ENCODE measurements around the gene MAP3K21.

Gene MAP3K21

DNA sequence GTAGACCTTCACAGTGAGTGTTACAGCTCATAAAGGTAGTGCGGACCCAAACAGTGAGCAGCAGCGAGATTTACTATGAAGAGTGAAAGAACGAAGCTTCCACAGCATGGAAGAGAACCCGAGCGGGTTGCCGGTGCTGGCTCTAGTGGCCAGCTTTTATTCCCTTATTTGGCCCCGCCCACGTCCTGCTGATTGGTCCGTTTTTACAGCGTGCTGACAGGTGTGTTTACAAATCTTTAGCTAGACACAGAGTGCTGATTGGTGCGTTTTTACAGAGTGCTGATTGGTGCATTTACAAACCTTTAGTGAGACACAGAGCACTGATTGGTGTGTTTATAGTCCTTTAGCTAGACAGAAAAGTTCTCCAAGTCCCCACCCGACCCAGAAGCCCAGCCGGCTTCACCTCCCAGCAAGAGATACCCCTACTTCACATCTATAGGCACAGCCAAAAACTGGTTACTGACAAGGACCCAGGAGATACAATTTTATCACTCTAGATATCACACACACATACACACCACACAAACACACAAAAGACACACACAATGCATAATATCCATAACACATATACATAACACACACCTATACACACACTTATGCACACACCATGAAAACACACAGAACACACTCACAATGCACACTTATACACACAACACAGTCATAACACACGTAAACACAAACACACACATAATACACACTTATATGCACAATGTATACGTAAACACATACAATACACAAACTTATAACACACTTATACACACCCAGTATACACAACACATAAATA lies 68.5 kb downstream of the MAP3K21 start:
- no peak for ATAC-seq
- TF ChIP-seq BACH2 (CRISPR knock-in tag; IDR thresholded peaks at IDR 0.05; ENCODE audit: borderline replicate concordance): no peak
- TF ChIP-seq SNAI2 (CRISPR knock-in tag; IDR thresholded peaks at IDR 0.05): no peak
- TF ChIP-seq ISL1 (CRISPR knock-in tag; IDR thresholded peaks at IDR 0.05): no peak
- TF ChIP-seq ZNF8 (CRISPR knock-in tag; IDR thresholded peaks at IDR 0.05): no peak
- TF ChIP-seq RARB (CRISPR knock-in tag; IDR thresholded peaks at IDR 0.05): no peak
- TF ChIP-seq, protein P1, sequence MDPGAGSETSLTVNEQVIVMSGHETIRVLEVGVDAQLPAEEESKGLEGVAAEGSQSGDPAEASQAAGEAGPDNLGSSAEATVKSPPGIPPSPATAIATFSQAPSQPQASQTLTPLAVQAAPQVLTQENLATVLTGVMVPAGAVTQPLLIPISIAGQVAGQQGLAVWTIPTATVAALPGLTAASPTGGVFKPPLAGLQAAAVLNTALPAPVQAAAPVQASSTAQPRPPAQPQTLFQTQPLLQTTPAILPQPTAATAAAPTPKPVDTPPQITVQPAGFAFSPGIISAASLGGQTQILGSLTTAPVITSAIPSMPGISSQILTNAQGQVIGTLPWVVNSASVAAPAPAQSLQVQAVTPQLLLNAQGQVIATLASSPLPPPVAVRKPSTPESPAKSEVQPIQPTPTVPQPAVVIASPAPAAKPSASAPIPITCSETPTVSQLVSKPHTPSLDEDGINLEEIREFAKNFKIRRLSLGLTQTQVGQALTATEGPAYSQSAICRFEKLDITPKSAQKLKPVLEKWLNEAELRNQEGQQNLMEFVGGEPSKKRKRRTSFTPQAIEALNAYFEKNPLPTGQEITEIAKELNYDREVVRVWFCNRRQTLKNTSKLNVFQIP (CRISPR knock-in tag; IDR thresholded peaks at IDR 0.05; ENCODE audit: borderline replicate concordance, low read depth): no peak
- TF ChIP-seq OSR1 (CRISPR knock-in tag; IDR thresholded peaks at IDR 0.05): no peak

DNA sequence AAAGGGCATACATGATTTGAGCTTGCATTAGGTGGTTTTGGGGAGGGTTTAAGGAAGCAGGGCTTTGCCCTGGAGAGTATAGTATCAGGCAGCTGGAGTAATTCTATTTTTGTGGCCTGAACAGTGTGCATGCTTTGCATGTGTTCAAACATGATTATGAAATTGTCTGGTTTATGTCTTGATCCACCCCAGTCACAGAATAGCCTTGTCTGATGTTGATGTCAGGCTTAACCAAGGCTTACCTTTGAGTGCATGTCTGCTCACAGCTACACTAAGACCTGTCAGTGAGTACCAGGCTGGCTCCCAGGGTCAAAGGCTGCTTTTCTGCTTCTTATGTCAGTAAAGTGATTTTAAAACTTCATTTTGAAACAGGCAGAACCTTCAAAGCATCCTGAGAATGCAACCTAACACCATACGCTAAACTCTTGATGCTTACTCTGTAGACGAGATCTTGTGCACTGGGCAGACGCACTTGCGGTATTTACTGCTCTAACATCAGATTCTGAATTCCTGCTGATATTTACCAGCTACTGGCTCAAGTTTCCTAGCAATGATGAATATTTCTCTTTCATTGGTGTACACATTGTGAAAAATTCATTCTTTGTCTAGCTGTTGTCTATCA lies 78.9 kb downstream of the MAP3K21 start:
- TF ChIP-seq, protein P2, sequence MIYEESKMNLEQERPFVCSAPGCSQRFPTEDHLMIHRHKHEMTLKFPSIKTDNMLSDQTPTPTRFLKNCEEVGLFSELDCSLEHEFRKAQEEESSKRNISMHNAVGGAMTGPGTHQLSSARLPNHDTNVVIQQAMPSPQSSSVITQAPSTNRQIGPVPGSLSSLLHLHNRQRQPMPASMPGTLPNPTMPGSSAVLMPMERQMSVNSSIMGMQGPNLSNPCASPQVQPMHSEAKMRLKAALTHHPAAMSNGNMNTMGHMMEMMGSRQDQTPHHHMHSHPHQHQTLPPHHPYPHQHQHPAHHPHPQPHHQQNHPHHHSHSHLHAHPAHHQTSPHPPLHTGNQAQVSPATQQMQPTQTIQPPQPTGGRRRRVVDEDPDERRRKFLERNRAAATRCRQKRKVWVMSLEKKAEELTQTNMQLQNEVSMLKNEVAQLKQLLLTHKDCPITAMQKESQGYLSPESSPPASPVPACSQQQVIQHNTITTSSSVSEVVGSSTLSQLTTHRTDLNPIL (CRISPR knock-in tag; IDR thresholded peaks at IDR 0.05; ENCODE audit: low read depth): no peak
- TF ChIP-seq, protein P3, sequence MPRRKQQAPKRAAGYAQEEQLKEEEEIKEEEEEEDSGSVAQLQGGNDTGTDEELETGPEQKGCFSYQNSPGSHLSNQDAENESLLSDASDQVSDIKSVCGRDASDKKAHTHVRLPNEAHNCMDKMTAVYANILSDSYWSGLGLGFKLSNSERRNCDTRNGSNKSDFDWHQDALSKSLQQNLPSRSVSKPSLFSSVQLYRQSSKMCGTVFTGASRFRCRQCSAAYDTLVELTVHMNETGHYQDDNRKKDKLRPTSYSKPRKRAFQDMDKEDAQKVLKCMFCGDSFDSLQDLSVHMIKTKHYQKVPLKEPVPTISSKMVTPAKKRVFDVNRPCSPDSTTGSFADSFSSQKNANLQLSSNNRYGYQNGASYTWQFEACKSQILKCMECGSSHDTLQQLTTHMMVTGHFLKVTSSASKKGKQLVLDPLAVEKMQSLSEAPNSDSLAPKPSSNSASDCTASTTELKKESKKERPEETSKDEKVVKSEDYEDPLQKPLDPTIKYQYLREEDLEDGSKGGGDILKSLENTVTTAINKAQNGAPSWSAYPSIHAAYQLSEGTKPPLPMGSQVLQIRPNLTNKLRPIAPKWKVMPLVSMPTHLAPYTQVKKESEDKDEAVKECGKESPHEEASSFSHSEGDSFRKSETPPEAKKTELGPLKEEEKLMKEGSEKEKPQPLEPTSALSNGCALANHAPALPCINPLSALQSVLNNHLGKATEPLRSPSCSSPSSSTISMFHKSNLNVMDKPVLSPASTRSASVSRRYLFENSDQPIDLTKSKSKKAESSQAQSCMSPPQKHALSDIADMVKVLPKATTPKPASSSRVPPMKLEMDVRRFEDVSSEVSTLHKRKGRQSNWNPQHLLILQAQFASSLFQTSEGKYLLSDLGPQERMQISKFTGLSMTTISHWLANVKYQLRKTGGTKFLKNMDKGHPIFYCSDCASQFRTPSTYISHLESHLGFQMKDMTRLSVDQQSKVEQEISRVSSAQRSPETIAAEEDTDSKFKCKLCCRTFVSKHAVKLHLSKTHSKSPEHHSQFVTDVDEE (CRISPR knock-in tag; IDR thresholded peaks at IDR 0.05): no peak
- TF ChIP-seq, protein P4, sequence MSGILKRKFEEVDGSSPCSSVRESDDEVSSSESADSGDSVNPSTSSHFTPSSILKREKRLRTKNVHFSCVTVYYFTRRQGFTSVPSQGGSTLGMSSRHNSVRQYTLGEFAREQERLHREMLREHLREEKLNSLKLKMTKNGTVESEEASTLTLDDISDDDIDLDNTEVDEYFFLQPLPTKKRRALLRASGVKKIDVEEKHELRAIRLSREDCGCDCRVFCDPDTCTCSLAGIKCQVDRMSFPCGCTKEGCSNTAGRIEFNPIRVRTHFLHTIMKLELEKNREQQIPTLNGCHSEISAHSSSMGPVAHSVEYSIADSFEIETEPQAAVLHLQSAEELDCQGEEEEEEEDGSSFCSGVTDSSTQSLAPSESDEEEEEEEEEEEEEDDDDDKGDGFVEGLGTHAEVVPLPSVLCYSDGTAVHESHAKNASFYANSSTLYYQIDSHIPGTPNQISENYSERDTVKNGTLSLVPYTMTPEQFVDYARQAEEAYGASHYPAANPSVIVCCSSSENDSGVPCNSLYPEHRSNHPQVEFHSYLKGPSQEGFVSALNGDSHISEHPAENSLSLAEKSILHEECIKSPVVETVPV (CRISPR knock-in tag; IDR thresholded peaks at IDR 0.05): no peak
- TF ChIP-seq ESRRG (CRISPR knock-in tag; IDR thresholded peaks at IDR 0.05): no peak
- no peak for ATAC-seq

DNA sequence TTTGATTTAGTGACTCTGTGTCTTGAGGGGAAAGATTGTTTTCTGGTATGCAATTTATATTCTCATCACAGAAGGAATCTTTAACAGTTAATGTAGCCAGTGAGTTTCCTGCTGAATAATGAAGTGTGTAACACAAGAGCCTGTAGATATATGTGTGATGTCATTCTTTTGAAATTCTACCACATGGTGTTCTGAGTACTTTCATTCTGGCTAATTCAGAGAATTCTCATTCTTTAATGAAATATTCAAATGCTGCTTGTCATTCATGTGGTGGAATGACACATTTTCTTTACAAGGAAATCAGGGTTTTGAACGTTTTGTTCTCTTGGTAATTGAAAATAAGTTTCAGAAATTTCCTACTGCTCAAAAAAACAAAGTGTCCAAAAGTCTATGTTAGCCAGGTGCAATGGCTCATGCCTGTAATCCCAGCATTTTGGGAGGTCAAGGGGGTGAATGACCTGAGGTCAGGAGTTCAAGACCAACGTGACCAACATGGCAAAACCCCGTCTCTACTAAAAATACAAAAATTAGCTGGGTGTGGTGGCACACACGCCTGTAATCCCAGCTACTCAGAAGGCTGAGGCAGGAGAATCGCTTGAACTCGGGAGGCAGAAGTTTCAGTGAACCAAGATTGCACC lies 79.6 kb downstream of the MAP3K21 start:
- no peak for ATAC-seq
- no peak for TF ChIP-seq ZFP3 (CRISPR knock-in tag; IDR thresholded peaks at IDR 0.05)
- TF ChIP-seq, protein P3 (CRISPR knock-in tag; IDR thresholded peaks at IDR 0.05): no peak
- TF ChIP-seq GLIS3 (CRISPR knock-in tag; IDR thresholded peaks at IDR 0.05): no peak
- no peak for TF ChIP-seq ZNF565 (CRISPR knock-in tag; conservative IDR thresholded peaks at IDR 0.05; ENCODE audit: low read depth)
- no peak for TF ChIP-seq ZNF8 (CRISPR knock-in tag; IDR thresholded peaks at IDR 0.05)
- no peak for TF ChIP-seq ARNTL (CRISPR knock-in tag; IDR thresholded peaks at IDR 0.05; ENCODE audit: borderline replicate concordance, low read depth)
- TF ChIP-seq ISL1 (CRISPR knock-in tag; IDR thresholded peaks at IDR 0.05): no peak
- TF ChIP-seq SNAI2 (CRISPR knock-in tag; IDR thresholded peaks at IDR 0.05): no peak
- no peak for TF ChIP-seq ZC3H10 (CRISPR knock-in tag; IDR thresholded peaks at IDR 0.05)
- no peak for TF ChIP-seq ESRRG (CRISPR knock-in tag; IDR thresholded peaks at IDR 0.05)
- TF ChIP-seq, protein P1 (CRISPR knock-in tag; IDR thresholded peaks at IDR 0.05; ENCODE audit: borderline replicate concordance, low read depth): no peak
- TF ChIP-seq, protein P5, sequence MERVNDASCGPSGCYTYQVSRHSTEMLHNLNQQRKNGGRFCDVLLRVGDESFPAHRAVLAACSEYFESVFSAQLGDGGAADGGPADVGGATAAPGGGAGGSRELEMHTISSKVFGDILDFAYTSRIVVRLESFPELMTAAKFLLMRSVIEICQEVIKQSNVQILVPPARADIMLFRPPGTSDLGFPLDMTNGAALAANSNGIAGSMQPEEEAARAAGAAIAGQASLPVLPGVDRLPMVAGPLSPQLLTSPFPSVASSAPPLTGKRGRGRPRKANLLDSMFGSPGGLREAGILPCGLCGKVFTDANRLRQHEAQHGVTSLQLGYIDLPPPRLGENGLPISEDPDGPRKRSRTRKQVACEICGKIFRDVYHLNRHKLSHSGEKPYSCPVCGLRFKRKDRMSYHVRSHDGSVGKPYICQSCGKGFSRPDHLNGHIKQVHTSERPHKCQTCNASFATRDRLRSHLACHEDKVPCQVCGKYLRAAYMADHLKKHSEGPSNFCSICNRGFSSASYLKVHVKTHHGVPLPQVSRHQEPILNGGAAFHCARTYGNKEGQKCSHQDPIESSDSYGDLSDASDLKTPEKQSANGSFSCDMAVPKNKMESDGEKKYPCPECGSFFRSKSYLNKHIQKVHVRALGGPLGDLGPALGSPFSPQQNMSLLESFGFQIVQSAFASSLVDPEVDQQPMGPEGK (CRISPR knock-in tag; IDR thresholded peaks at IDR 0.05; ENCODE audit: borderline replicate concordance): no peak
- TF ChIP-seq ZNF70 (CRISPR knock-in tag; IDR thresholded peaks at IDR 0.05): no peak
- TF ChIP-seq, protein P2 (CRISPR knock-in tag; IDR thresholded peaks at IDR 0.05; ENCODE audit: low read depth): no peak
- TF ChIP-seq RARB (CRISPR knock-in tag; IDR thresholded peaks at IDR 0.05): no peak
- no peak for TF ChIP-seq CSDC2 (CRISPR knock-in tag; IDR thresholded peaks at IDR 0.05)

Data from SK-N-SH treated with all-trans-retinoic acid at 6 μM for 48 hours (cell line).